WI38 (cell line): ENCODE data around the gene STAT1.

Experiments
- H3K4me3 ChIP-seq: 2 replicates; pipeline ENCODE4 v1.5.1; 2011; ENCODE audit warnings: low read depth, mild to moderate bottlenecking, control low read depth, low read length
- CTCF ChIP-seq: IDR thresholded peaks from 2 replicates; pipeline ENCODE4 v1.5.1; 2012; ENCODE audit warnings: low read depth, mild to moderate bottlenecking, control low read depth, low read length

The STAT1 gene

GRCh38 chr2:190977505-190977904, 36.5 kb downstream of the STAT1 start:
- no peak for TF ChIP-seq CTCF
- H3K4me3 ChIP-seq, result no peak overlapping the region

DNA sequence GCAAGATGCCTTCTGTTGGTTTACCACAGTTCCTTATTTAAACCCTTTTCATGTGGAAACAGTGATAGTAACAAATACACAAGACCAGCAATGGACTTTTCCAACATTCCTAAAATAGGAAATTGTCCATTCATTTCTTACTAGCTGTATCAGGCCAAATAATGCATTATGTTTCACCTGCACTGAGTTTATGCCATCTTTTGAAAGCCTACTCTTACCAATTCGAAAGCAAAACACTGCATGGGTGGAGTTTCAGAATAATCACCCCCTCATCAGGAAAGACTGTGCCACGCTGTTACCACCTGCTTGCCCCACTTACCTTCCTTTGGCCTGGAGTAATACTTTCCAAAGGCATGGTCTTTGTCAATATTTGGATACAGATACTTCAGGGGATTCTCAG, 37.5 kb downstream of the STAT1 start:
- TF ChIP-seq CTCF, result no peak
- H3K4me3 ChIP-seq, result no peak overlapping the region

- no peak overlapping the region for H3K4me3 ChIP-seq
- TF ChIP-seq CTCF, result no peak
Observed at GRCh38 chr2:190974629-190975361, 39.2 kb downstream of the STAT1 start.

DNA sequence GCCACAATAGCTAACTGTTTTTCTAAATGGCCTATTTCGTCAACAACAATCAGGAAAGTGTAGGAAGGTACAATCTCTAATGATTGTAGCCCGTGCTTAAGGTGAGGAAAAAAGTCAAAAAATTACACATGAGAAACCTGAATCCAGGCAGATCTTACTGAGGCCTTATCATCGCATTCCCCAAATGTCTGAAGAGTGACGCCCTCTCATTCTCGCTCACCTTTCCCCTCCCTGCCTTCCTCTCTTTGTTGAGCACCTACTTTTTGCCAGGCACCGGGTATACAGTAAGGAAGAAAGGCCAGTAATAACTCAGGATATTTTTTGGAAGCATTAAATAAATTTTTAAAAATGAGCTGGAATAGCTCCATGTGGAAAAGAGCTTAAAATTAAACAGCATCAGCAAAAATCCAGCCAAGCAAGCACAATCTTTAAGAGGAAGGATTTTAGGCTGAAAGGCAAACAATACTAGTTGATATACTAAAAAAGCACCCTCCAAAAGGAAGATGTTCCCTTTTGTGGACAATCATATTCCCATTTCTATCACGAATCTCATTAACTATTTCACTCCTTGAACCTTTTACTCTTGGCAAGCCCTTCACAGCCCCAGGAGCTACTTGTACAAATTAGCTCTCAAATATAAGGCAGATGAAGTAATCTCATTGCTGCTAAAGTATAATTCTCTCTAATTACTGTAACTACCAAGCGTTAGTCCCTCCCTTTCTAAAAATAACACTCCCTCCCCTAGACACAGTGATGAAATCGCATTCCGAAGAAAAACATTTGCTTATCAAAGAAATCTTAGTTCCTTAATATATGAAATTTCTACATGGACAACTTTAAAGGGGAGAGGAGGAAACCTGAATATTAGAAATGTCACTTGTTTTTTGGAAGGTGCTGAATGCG, 40.0 kb downstream of the STAT1 start:
- no peak overlapping the region for H3K4me3 ChIP-seq
- no peak for TF ChIP-seq CTCF

- no peak overlapping the region for H3K4me3 ChIP-seq
- no peak for TF ChIP-seq CTCF
Observed at GRCh38 chr2:190973262-190973661, 40.7 kb downstream of the STAT1 start.

DNA sequence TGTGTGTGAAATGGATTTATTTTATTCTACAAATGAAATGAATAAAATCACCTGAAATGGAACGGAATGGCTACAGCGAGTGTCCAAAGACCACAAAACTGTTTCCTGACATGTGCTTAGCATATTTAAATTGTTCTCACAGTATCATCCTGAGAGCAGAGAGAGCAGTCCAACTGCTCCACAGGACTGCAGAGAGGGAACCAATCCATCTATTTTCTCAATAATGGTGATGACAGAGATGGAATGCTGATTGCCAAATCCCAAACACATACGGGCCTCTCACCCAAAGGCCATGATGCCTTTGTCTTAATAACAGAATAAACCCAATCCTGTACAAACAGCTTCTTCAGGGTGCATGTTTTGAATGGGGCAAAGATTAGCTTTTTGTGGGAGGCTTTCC, 41.1 kb downstream of the STAT1 start:
- TF ChIP-seq CTCF, result no peak
- no peak overlapping the region for H3K4me3 ChIP-seq

- H3K4me3 ChIP-seq, result no peak overlapping the region
- no peak for TF ChIP-seq CTCF
Observed at GRCh38 chr2:190972213-190972612, 41.8 kb downstream of the STAT1 start.
